Activated CD8-positive, alpha-beta memory T cell treated with anti-CD3 and anti-CD28 coated beads, Interleukin-2, amount 50 U/mL, for 24 hours (primary cell): ENCODE data around the gene SGSH.
"Not testable (repeated sequence)": the region's sequence is repeated elsewhere in the genome, so short reads cannot be mapped to it uniquely, and the experiment has no call there.

Experiments
- DNase-seq: peaks from one replicate; pipeline ENCODE4 v3.0.0-alpha.2; 2020; ENCODE audit errors: extremely low read depth

SGSH gene

GRCh38 chr17:80210348-80211108 lies 9.6 kb downstream of the SGSH start:
- no peak for DNase-seq

- no peak for DNase-seq
Measured at GRCh38 chr17:80209765-80210164, 10.4 kb downstream of the SGSH start.

GRCh38 chr17:80208050-80208449 lies 12.1 kb downstream of the SGSH start:
- no peak for DNase-seq

- DNase-seq = no peak
Measured at GRCh38 chr17:80205811-80206210, 14.3 kb downstream of the SGSH start.

- DNase-seq = no peak
Measured at GRCh38 chr17:80204626-80205468, 15.3 kb downstream of the SGSH start.

- no peak for DNase-seq
Measured at GRCh38 chr17:80203471-80203963, 16.6 kb downstream of the SGSH start.

- DNase-seq = no peak
Measured at GRCh38 chr17:80202197-80202596, 17.9 kb downstream of the SGSH start.

GRCh38 chr17:80201446-80201845 lies 18.7 kb downstream of the SGSH start:
- DNase-seq = no peak

- not testable (repeated sequence) for DNase-seq
Measured at GRCh38 chr17:80199295-80199694, 20.8 kb downstream of the SGSH start.

GRCh38 chr17:80198144-80198661 lies 21.9 kb downstream of the SGSH start:
- no peak for DNase-seq

- DNase-seq = no peak
Measured at GRCh38 chr17:80196652-80197051, 23.5 kb downstream of the SGSH start.

GRCh38 chr17:80195671-80196529 lies 24.2 kb downstream of the SGSH start:
- no peak for DNase-seq

GRCh38 chr17:80195141-80195540 lies 25.0 kb downstream of the SGSH start:
- no peak for DNase-seq

- no peak for DNase-seq
Measured at GRCh38 chr17:80191865-80192661, 28.1 kb downstream of the SGSH start.

- no peak for DNase-seq
Measured at GRCh38 chr17:80191192-80191591, 28.9 kb downstream of the SGSH start.

GRCh38 chr17:80190716-80191115 lies 29.4 kb downstream of the SGSH start:
- no peak for DNase-seq

GRCh38 chr17:80189611-80190010 lies 30.5 kb downstream of the SGSH start:
- DNase-seq = no peak

- no peak for DNase-seq
Measured at GRCh38 chr17:80187515-80187941, 32.6 kb downstream of the SGSH start.

- DNase-seq = no peak
Measured at GRCh38 chr17:80187090-80187489, 33.0 kb downstream of the SGSH start.

GRCh38 chr17:80185968-80186367 lies 34.2 kb downstream of the SGSH start:
- no peak for DNase-seq

- DNase-seq = no peak
Measured at GRCh38 chr17:80184423-80184714, 35.8 kb downstream of the SGSH start.
